Endothelial cell of umbilical vein (primary cell): ENCODE measurements around the gene KIAA0232. TPM values are rescaled to one million over a fixed set of nuclear protein-coding genes. Genes with fewer than 3 reads are reported as not detected.

ENCODE experiments used
- BruUV-seq: library from RNA; stranded (reverse); fragments of 400-500 nt; replicated peaks from 2 replicates; lab custom pipeline; 2021; lab: Mats Ljungman, UMichigan
- CTCF ChIA-PET: fragments of 300-600, 350-600 bp; sonication (Branson Sonifier 250); formaldehyde crosslinking; loops from one replicate; lab custom pipeline; 2021; ENCODE audit warnings: antibody characterized with exemption, inconsistent platforms; lab: Charles Lee
- POLR2A ChIA-PET: fragments of 300-600, 350-600 bp; sonication (Branson Sonifier 250); formaldehyde crosslinking; loops from one replicate; lab custom pipeline; 2021; ENCODE audit warnings: antibody characterized with exemption, inconsistent platforms; lab: Charles Lee
- DNase-seq: peaks from one replicate; pipeline ENCODE4 v3.0.0-alpha.2; 2011; ENCODE audit warnings: low read depth, low spot score
- FAIRE-seq: peaks from 2 replicates; lab custom pipeline; 2011; peaks lifted over from hg19 to GRCh38; lab: Jason Lieb, UNC
- H2AFZ ChIP-seq: 2 replicates; pipeline ENCODE4 v1.6.0; 2012; ENCODE audit warnings: low read depth, low read length, control low read depth, inconsistent platforms
- H3K27ac ChIP-seq: 2 replicates; pipeline ENCODE4 v1.5.1; 2011; ENCODE audit warnings: low read depth, mild to moderate bottlenecking, control low read depth, low read length, moderate library complexity; ENCODE audit not compliant: insufficient read depth
- H3K27me3 ChIP-seq, 2 experiments: 2 replicates each; pipeline versions ENCODE4 v1.6.0 to v1.6.1; 2011; ENCODE audit warnings: low read length in 2 of 2, mixed read lengths in 1 of 2; ENCODE audit not compliant: control insufficient read depth in 2 of 2, insufficient read depth in 2 of 2
- H3K36me3 ChIP-seq, 2 experiments: 2 replicates in 1 of 2; 3 replicates in 1 of 2; pipeline ENCODE4 v1.5.1; 2011; ENCODE audit warnings: low read length in 2 of 2, mild to moderate bottlenecking in 1 of 2, moderate library complexity in 1 of 2; ENCODE audit not compliant: control insufficient read depth in 2 of 2, insufficient read depth in 2 of 2; ENCODE audit errors: extremely low read depth in 1 of 2
- H3K4me1 ChIP-seq: 3 replicates; pipeline ENCODE4 v1.5.1; 2011; ENCODE audit warnings: mild to moderate bottlenecking, low read length; ENCODE audit not compliant: control insufficient read depth, insufficient read depth; ENCODE audit errors: extremely low read depth
- H3K4me2 ChIP-seq: 2 replicates; pipeline ENCODE4 v1.6.1; 2011; ENCODE audit warnings: low read length, control low read depth, mixed read lengths; ENCODE audit not compliant: insufficient read depth
- H3K4me3 ChIP-seq, 3 experiments: fragments of 200-600 bp in 1 of 3; sonication (generic), shearing (Covaris generic) in 1 of 3; replicated peaks in 1 of 3; 2 replicates each; pipeline ENCODE4 v1.5.1; 2011 to 2016; ENCODE audit warnings: control low read depth in 3 of 3, low read length in 3 of 3, mild to moderate bottlenecking in 2 of 3, inconsistent platforms in 1 of 3, low read depth in 1 of 3, moderate library complexity in 1 of 3; ENCODE audit not compliant: insufficient read depth in 1 of 3
- H3K79me2 ChIP-seq: 2 replicates; pipeline ENCODE4 v1.6.0; 2012; ENCODE audit warnings: low read length, inconsistent platforms; ENCODE audit not compliant: control insufficient read depth, insufficient read depth
- H3K9ac ChIP-seq: replicated peaks from 2 replicates; pipeline ENCODE3; 2011; ENCODE audit warnings: low read length, control low read depth; ENCODE audit not compliant: insufficient read depth; ENCODE audit errors: extremely low read depth
- H3K9me1 ChIP-seq: replicated peaks from 3 replicates; pipeline ENCODE4 v1.6.0; 2011; ENCODE audit warnings: mild to moderate bottlenecking, low read length; ENCODE audit not compliant: control insufficient read depth, insufficient read depth; ENCODE audit errors: extremely low read depth
- H3K9me3 ChIP-seq: replicated peaks from 2 replicates; pipeline ENCODE4 v1.5.1; 2012; ENCODE audit warnings: low read length, inconsistent platforms; ENCODE audit not compliant: control insufficient read depth, insufficient read depth
- H4K20me1 ChIP-seq: replicated peaks from 2 replicates; pipeline ENCODE3; 2011; ENCODE audit warnings: mild to moderate bottlenecking, low read length; ENCODE audit not compliant: control insufficient read depth, insufficient read depth; ENCODE audit errors: extremely low read depth
- CTCF ChIP-seq, 2 donors: IDR thresholded peaks; 1 replicate in 1 of 2; 2 replicates in 1 of 2; pipeline ENCODE4 v1.5.1; 2011; ENCODE audit warnings: low read length in 2 of 2, mild to moderate bottlenecking in 2 of 2, moderate library complexity in 2 of 2, control low read depth in 1 of 2, inconsistent platforms in 1 of 2, low read depth in 1 of 2; ENCODE audit not compliant: insufficient read depth in 1 of 2; ENCODE audit errors: extremely low read depth in 1 of 2
- EZH2 ChIP-seq: IDR thresholded peaks from 2 replicates; pipeline ENCODE4 v1.6.1; 2012; ENCODE audit warnings: borderline replicate concordance, low read depth, mild to moderate bottlenecking, moderate library complexity, low read length, inconsistent platforms; ENCODE audit not compliant: severe bottlenecking
- FOS ChIP-seq: IDR thresholded peaks from 2 replicates; pipeline ENCODE4 v1.6.1; 2011; ENCODE audit warnings: mild to moderate bottlenecking, low read length, moderate library complexity, borderline replicate concordance; ENCODE audit not compliant: insufficient read depth
- GATA2 ChIP-seq: IDR thresholded peaks from 2 replicates; pipeline ENCODE4 v1.7.0; 2011; ENCODE audit warnings: low read depth, mild to moderate bottlenecking, moderate library complexity, mixed read lengths, low read length; ENCODE audit not compliant: insufficient read length, insufficient read depth
- JUN ChIP-seq: IDR thresholded peaks from 2 replicates; pipeline ENCODE4 v1.6.1; 2011; ENCODE audit warnings: borderline replicate concordance, low read depth; ENCODE audit not compliant: insufficient read length, insufficient read depth
- MYC ChIP-seq: IDR thresholded peaks from one replicate; pipeline ENCODE4 v1.6.1; 2011; ENCODE audit warnings: mild to moderate bottlenecking, low read depth, low read length
- POLR2A ChIP-seq: IDR thresholded peaks from 2 replicates; pipeline ENCODE4 v1.6.1; 2012; ENCODE audit warnings: low read depth, mild to moderate bottlenecking, control low read depth, low read length
- POLR2AphosphoS5 ChIP-seq: IDR thresholded peaks from 2 replicates; pipeline ENCODE4 v1.6.1; 2012; ENCODE audit warnings: low read depth, mild to moderate bottlenecking, control low read depth, low read length, moderate library complexity; ENCODE audit not compliant: insufficient read depth
- dilution Hi-C: fragments of 300-500 bp; cut with MboI; formaldehyde crosslinking; loops from one replicate; pipeline ENCODE4 v1.15.0; 2019; ENCODE audit warnings: low sequenced_read_pairs; ENCODE audit not compliant: extremely low pct_ligation_motif_present
- intact Hi-C: fragments of 100-400 bp; cut with micrococcal nuclease; formaldehyde crosslinking; loops from one replicate; pipeline ENCODE4 v1.10.0; 2022
- polyA plus RNA-seq, 4 experiments: library from polyadenylated mRNA; depleted of rRNA in 3 of 4; stranded (reverse) in 3 of 4; unstranded in 1 of 4; fragments of >200 nt; gene quantifications; 2 replicates each; pipeline versions ENCODE4 v1.2.1 to v1.2.3, GENCODE V29; 2011 to 2012; ENCODE audit warnings: missing spikeins in 1 of 4
- total RNA-seq: library from RNA; stranded (reverse); gene quantifications from 2 replicates; pipeline ENCODE4 v1.2.3, GENCODE V29; 2021
- TF ChIP-seq, protein P1 (sequence below): IDR thresholded peaks from 2 replicates; pipeline ENCODE4 v1.6.1; 2011; ENCODE audit not compliant: insufficient read depth, insufficient read length

Gene KIAA0232
- total and polyA plus RNA-seq, 2 donors (not counting 3 experiments of a cell fraction or from before 2014, with no cell fraction given): 5.3 to 18.4 TPM

DNA sequence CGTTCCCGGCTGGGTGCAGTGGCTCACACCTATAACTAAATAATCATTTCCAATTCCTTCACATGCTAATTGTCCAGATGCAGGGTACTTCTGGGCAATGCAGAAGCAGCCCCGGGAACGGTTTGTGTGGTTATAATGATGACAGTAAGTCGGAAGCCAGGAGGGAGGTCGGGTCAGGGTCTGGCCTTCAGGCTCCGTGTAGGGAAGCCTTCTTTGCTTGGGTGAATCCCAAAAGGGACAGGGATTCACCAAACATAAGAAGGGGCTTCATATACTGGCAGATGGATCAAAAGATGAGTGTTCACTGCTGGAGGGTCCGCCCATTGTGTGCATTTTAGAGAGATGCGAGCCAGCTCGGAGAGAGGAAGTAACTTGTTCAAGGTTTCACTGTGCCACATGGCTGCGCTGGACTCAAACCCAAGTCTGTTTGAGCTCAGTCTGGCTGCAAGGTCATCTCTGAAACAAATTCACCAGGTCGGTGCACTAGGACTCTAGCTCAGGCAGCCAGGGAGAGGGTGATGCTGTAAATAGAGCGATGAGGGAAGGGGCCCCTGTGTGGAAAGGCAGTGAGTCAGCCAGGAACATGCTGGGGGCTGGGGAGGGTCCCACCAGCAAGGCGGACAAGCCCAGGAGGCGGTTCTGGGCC lies 4.8 kb upstream of the KIAA0232 start:
- Histone ChIP-seq H3K4me1 (peaks cover 9% of the 10 kb centered on the region), H2AFZ (no peak overlapping the region), H3K4me3 (no peak overlapping the region), H3K9me3 (no peaks in the 10 kb centered on the region), H3K9ac (no peak overlapping the region), H3K9me1 (no peaks in the 10 kb centered on the region), H3K27me3 (peaks cover 0 to 2% of the 10 kb centered on the region in 2 experiments), H3K79me2 (no peaks in the 10 kb centered on the region), H3K27ac (no peak overlapping the region), H3K36me3 (no peaks in the 10 kb centered on the region), H3K4me2 (no peak overlapping the region), H4K20me1 (no peaks in the 10 kb centered on the region)
- DNase-seq: no peak
- ChIA-PET CTCF (interaction anchor here (0.9 to 1.3 kb wide), 2 partner anchors 10 to 96 kb away, joined by 3 to 8 read pairs; no protein-coding TSS in a partner anchor), POLR2A (no interaction called here)
- no peak for FAIRE-seq
- no peak for TF ChIP-seq EZH2
- no peak for TF ChIP-seq FOS
- TF ChIP-seq CTCF (IDR thresholded peaks at IDR 0.05; ENCODE audit: extremely low read depth in 1 of 2, insufficient read depth in 1 of 2, low read depth in 1 of 2, low read length in 2 of 2): no peak
- TF ChIP-seq, protein P1, sequence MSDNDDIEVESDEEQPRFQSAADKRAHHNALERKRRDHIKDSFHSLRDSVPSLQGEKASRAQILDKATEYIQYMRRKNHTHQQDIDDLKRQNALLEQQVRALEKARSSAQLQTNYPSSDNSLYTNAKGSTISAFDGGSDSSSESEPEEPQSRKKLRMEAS: no peak
- no peak for TF ChIP-seq POLR2A
- TF ChIP-seq GATA2: no peak
- TF ChIP-seq JUN: no peak
- TF ChIP-seq MYC: no peak
- no peak for TF ChIP-seq POLR2AphosphoS5
- intact Hi-C loops (no loop called here), dilution Hi-C loops (no loop called here)
- no TSS peak for BruUV-seq
